NCI-H1105 treated with DMSO at 0.1 percent for 48 hours (cell line): ENCODE data around the gene HOXB2.

Experiments used
- DNase-seq: peaks from one replicate; lab custom pipeline; 2025; lab: John Stamatoyannopoulos, UW

The HOXB2 gene

GRCh38 chr17:48578616-48579470 is 33.9 kb upstream of the HOXB2 start:
- no peak for DNase-seq

- DNase-seq: peak; percentile 78
Measured at GRCh38 chr17:48577946-48578615, 33.2 kb upstream of the HOXB2 start, which contains the start of gene HOXB4. Gene HOXB4 (minus strand): TSS chr17:48578350. CDS start chr17:48578319, 31 bp downstream.

- peak; percentile 11 for DNase-seq
Measured at GRCh38 chr17:48577330-48577945, 32.5 kb upstream of the HOXB2 start.

GRCh38 chr17:48576479-48577309 is 31.8 kb upstream of the HOXB2 start:
- DNase-seq: no peak

- no peak for DNase-seq
Measured at GRCh38 chr17:48575673-48576478, 31.0 kb upstream of the HOXB2 start.

GRCh38 chr17:48575066-48575582 is 30.2 kb upstream of the HOXB2 start:
- no peak for DNase-seq

GRCh38 chr17:48574505-48575065 is 29.7 kb upstream of the HOXB2 start:
- no peak for DNase-seq

- DNase-seq: no peak
Measured at GRCh38 chr17:48571826-48572417, 27.0 kb upstream of the HOXB2 start.

- no peak for DNase-seq
Measured at GRCh38 chr17:48571024-48571818, 26.3 kb upstream of the HOXB2 start.

GRCh38 chr17:48570325-48571023 is 25.6 kb upstream of the HOXB2 start:
- DNase-seq: no peak

- no peak for DNase-seq
Measured at GRCh38 chr17:48569674-48570324, 24.9 kb upstream of the HOXB2 start.

- DNase-seq: no peak
Measured at GRCh38 chr17:48569240-48569582, 24.3 kb upstream of the HOXB2 start.

- peak; percentile 45 for DNase-seq
Measured at GRCh38 chr17:48568499-48569239, 23.8 kb upstream of the HOXB2 start.

- no peak for DNase-seq
Measured at GRCh38 chr17:48567646-48568354, 22.9 kb upstream of the HOXB2 start.

- no peak for DNase-seq
Measured at GRCh38 chr17:48567209-48567608, 22.3 kb upstream of the HOXB2 start.

- DNase-seq: no peak
Measured at GRCh38 chr17:48566717-48567116, 21.8 kb upstream of the HOXB2 start.
